Glomerular endothelial cell (primary cell): ENCODE measurements around the gene EIF4G1. TPM values are rescaled to one million over a fixed set of nuclear protein-coding genes. Genes with fewer than 3 reads are reported as not detected.

Experiments used
- DNase-seq: peaks from one replicate; pipeline ENCODE4 v3.0.0-alpha.2; 2011; ENCODE audit warnings: low read depth, low spot score; ENCODE audit errors: extremely low read depth
- total RNA-seq: library from RNA; depleted of rRNA; stranded (reverse); fragments of >200 nt; gene quantifications from 2 replicates; pipeline ENCODE4 v1.2.3, GENCODE V29; 2015

The EIF4G1 gene
- total RNA-seq, 1 donor from 2014 or later, result 473 TPM

DNA sequence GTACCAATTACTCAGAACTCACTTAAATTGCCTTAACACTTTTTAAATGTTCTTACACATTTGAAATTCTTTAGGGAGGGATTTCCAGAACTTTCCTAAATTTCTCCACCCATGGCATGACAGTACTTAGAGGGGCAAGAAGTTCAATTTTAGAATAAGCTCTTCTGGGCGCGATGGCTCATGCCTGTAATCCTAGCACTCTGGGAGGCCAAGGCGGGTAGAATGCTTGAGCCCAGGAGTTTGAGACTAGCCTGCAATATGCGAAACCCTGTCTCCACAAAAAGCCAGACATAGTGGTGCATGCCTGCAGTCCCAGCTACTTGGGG lies 33.6 kb downstream of the EIF4G1 start:
- DNase-seq, result no peak

DNA sequence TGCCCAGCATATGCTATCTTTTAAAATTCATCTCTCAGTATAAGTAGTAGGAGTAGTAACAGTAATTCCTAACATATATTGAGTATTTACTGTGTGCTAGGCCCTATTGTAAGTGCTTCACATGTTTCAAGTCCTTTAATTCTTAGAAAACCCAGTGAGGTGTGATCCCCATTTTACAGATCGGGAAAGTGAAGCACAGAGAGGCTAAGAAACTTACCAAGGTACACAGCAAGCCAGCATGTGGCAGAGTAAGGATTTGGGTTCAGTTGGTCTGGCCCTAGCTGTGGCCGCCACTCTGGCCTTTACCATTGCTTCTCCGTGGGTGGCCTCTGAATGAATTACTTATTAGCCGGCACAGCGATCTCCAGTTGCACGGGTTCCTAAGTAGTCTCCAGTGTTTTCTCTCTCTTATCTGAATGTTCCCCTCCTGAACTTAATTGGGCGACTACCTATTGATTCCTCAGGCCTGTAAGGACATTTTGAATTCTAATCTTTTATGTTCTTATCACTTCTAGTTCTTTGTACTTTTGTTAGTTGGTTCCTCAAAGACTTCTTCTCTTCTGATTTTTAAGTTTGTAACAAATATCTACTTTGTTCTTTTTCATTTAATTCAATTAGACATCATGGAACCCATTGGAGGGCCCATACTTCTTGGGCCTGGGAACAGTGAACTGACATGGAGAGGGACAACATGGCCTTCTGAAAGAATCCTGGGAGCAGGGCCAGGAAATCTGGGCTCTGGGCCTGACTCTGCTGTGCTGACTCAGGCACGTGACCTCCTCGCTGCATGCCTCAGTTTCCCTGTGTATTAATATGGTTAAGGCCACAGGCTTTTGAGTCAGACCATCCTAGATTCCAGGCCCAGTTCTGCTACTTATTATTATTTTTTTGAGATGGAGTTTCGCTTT lies 35.4 kb downstream of the EIF4G1 start:
- no peak for DNase-seq

DNA sequence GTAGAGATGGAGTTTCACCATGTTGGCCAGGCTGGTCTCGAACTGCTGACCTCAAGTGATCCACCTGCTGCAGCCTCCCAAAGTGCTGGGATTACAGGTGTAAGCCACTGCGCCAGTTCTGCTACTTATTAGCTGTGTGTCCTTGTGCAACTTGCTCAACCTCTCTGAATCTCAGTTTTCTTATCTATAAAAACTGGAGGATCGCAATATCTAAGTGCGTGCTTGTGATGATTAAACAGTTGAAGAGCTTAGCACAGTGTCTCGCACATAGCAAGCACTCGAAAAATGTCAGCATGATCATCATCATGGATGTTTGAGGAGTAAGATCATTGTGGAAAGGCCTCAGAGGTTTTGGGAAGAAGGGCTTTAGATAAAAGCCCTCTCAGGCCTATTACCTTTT lies 36.2 kb downstream of the EIF4G1 start:
- DNase-seq, result no peak

DNA sequence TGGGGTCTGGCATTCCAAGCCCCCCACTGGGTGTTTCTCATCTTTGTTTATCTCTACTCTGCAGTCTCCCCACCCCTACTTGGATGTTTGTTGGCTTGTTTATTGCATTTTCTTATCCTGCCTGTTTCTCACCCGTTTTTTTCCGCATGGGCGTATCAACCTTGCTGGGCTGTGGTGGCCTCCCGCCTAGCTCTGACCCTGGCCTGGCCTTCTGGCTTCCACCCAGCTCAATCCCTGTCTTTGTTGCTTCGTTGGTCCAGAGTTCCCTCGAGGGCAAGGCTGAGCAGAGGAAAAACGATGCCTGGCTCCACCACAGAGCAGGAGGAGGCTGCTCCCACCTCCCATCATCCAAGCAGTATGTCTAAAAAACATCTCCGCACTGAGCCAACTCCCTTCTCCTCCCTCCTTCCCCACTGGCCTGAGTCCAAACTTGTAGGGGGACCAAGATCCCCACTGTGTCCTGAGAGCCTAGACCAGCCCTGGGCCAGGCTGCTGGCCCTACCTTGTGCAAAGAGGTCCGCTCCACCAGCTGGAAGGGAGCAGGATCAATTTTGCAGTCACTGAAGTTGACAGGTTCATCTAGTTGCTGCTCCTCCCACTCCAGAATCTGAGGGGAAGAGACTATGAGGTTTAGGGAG lies 37.2 kb downstream of the EIF4G1 start:
- no peak for DNase-seq

DNA sequence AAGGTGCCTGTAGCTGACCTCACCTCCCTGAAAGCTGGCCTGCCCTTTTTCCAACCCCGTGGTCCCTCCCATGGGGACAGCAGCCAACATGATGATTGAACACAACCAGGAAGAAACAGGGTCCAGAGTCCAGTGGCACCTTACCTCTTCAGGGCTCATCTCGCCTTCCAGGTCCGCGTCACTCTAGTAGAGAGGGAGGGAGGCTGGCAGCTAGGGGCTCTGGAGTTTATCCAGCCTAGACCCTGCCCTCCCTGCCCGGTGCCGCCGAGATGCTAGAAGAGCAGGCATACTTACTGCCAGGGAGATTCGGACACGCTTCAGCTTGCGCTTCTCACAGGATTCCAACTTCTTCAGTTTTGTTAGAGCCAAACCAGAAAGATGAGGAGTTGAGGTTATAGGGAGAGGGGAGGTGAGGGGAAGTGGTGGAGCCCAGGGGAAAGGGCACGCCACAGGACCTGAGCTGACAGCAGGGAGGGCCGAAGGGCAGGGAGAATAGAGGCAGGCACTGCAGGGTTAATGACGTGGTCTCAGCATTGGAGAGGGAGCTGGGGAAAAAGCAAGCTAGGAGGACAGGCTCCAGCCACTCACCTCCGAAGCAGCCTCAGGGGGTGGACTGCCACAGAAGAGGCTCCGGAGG lies 37.9 kb downstream of the EIF4G1 start:
- no peak for DNase-seq

DNA sequence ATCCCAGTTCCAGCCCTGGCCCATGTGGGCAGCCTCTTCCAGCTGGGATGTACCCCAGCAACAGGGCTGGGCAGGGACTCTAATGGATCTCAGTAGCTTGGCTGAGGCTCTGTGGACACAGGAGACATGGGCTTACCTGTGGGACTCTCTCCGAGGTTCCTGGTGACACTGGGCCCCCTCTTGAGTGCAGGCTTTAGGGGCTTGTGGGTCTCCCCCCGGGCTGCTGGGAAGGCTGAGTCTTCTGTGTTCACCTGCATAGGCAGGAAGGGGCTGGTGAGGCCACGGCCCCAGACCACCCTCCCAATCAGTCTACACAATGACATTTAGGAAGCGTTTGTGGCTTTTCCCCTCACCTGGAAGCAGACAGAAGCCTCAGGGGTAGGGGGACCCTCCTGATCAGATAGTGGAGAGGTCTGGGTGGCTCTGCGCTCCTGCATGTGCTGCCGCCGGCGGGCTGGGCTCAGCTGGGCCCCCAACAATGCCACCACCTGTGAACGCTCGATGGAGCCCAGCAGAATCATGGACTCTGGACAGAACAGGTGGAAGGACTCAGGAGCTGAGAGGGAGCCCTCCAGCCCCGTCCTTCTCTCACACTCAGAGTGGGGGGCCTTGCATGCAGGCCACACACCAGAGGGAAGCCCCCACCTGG lies 38.6 kb downstream of the EIF4G1 start:
- DNase-seq, result no peak

DNA sequence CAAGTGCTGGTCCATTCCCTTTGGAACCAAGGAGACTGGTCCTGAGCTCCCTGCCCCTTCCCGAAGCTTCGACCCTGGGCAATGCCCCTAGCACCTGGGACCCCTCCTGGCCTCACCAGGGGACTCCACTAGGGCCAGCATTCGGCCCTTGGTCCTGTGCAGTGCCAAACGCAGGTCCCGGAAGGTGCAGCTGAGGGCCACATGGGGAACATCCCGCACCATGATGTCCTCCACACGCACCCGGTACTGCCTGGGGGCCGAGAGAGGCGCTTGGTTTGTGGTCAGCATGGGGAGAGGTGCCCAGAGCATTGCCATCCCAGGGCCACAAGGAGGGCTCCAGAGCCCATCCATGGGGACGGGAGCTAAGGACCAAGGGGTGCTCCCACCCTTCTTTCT lies 39.1 kb downstream of the EIF4G1 start:
- DNase-seq, result no peak

DNA sequence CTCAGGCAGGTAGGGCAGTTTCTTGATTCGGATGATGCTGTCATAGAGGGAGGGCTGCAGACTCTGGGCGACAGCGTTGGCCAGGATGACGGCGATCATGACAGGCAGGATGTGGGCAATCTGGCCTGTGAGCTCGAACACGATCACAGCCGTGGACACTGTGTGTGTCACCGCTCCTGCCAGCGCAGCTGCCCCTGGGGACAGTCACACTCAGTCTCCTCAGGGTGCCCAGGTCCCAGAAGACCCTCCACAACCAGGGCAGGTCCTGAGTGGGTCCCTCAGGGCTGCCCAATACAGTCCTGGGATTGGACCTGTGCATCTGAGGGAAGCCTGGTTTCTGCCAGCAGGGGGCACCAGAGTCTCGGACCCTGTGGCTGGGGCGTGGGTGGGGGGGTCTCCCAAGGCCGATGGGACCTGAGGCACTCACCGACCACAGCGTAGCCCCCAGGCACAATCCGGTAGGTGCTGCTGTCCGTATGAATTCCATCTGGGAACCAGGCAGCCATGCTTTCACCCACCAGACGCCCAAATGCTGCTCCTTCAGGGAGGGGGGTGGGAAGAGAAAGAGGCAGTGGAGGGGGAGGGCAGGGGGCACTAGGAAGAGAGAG lies 39.8 kb downstream of the EIF4G1 start:
- DNase-seq, result no peak

DNA sequence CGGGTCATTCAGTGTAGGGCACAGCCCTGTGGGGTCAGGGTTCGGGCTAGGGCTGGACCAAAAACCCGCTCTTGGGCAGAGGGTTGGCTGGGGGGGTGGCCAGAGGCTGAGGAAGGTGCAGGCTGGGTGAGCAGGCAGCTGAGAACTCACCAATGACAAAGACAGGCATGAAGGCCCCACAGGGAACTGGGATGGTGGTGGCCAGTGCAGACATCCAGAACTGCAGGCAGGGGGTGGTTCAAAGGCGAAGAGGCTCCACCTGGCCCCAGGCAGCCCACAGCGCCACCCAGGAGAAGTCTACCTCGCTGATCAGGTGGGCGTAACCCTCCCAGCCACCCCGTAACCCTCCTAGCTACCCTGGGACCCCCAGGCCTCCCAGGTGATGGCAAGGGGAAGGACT lies 40.3 kb downstream of the EIF4G1 start:
- no peak for DNase-seq

DNA sequence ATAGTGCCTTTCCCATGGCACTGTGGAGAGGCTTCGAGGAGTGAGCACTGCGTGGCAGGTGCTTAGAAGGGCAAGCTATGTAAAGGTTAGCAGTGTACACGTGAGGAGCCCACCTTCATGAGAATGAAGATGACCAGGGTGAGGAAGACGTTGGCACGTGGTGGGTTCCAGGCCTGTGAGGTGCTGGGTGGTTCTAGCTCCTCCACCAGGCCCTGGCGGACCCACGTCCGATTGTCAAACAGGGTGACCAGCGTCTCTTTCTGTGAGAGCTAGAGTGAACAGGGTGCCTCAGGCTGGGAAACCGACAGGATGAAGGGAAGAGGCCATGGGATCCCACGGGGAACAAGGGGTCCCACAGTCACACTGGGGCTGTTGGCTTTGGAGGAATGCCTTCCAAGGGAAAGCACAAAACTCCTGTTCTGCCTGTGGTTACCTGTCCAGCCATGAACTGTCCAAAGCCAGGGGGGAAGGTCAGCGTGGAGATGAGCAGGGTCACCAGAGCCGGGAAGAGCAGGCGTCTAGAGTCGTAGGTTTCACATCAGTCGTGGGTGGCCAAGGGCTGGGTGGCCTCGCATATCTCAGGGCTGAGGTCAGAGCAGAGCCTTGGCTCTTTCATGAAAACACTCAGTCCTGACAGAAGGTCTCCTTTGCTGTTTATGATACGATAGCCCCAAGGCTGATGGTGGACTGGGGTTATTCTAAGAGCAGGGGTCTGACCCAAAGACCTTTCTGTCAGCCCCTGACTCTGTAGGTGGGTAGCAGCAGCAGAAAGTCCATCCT lies 41.0 kb downstream of the EIF4G1 start:
- DNase-seq, result no peak

DNA sequence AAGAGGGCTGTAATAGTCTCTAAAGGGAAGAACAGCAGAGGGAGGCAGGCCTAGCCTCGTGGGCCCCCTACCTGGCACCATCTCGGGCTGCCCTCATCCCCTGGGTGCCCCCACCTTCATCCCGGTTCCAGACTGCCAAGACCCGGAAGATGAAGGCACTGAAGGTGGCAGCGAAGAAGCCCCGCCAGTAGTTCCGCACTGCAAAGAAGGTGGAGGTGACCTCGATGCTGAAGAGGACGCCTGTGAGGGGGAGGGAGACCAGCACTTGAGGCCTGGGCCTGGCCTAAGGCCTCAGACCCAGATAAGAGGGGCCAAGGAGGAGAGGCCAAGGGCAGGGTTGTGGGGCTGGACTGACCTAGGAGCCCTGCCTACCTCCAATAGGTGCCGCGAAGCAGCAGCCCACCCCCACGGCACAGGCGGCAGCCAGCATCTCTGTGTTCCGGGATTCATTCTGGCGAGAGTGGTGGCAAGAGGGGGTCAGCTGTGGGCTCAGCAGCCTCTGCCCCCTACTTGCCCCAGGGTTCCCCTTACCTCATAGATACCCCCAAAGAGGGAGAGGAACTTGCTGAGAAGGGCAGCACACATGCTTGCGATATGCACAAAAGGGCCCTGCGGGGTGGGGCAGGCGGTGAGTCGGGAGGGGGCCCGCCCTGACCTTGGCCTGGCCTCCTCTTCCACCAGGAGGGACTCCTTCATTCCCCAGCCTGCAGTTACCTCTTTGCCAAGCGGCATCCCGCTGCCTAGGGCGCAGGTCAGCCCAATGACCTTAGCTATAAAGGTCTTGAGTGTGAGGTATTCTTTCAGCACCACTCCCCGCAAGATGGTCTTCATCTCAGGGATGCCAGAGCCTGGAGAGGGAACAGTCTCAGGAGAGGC lies 43.1 kb downstream of the EIF4G1 start:
- no peak for DNase-seq

DNA sequence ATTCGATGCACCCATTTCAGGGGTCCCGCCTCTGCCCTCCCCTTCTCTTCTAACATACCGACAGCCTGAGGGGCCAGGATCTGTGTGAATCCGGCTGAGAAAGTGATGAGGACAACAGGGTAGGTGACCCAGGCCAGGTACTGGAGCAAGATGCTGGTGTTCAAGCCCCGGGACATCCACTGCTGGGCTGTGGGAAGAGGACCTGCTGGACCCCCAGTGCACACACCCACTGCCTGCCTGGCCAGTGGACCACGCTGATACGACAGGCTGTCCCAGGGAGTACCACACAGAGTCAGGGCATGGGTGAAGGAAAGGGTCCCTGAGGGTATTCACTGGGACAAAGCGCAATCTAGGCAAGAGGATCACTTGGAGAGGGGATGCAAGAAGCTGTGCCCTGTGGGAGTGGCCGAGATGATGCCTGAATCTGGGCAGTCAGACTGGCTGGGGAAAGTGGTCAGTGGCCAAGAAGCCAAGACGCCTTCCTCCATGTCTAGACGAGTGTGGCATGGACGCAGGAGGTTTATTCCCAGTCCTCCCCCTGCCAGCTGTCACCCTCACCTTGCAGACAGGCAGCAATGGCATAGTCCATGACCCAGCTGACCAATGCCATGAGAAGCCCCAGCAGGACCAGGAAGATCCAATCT lies 43.8 kb downstream of the EIF4G1 start:
- DNase-seq, result no peak

DNA sequence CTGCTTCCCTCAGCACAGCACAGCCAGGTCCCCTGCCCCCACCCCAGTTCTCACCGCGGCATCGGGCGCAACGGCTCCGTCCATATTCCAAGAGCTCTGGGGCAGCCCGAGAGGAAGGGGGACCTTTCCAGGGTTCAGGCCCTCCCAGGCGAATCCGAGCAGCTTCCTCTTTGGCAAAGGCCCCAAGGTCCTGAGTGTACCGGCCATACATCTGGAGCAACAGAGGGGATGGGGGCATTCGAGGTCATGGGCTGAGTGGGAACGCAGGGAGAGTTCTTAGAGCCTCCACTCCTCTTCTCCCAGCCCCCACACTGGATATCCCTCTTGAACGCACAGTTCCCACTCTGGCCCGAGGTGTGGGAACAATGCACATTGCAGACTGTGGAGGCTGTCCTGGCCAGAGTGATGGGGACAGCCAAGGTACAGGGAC lies 44.5 kb downstream of the EIF4G1 start:
- no peak for DNase-seq

DNA sequence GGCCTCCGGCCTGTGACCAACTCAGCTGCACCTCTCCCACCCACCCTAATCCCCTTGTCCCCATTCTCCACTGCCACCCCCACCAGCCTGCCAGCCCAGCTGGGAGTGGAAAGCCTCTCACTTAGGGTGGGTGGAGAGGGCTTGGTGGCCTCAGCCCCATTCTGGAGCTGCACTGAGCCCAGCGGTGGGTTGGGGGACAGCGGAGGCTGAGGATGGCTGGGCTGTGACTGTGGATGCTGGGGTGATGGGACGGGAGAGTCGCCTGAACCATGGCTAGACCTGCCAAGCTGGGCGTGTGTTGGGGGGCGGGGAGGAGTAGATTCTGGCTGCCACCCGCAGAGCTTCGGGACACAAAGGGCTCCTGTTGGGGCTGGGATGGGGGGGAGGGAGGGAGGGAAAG lies 45.2 kb downstream of the EIF4G1 start:
- DNase-seq, result no peak

DNA sequence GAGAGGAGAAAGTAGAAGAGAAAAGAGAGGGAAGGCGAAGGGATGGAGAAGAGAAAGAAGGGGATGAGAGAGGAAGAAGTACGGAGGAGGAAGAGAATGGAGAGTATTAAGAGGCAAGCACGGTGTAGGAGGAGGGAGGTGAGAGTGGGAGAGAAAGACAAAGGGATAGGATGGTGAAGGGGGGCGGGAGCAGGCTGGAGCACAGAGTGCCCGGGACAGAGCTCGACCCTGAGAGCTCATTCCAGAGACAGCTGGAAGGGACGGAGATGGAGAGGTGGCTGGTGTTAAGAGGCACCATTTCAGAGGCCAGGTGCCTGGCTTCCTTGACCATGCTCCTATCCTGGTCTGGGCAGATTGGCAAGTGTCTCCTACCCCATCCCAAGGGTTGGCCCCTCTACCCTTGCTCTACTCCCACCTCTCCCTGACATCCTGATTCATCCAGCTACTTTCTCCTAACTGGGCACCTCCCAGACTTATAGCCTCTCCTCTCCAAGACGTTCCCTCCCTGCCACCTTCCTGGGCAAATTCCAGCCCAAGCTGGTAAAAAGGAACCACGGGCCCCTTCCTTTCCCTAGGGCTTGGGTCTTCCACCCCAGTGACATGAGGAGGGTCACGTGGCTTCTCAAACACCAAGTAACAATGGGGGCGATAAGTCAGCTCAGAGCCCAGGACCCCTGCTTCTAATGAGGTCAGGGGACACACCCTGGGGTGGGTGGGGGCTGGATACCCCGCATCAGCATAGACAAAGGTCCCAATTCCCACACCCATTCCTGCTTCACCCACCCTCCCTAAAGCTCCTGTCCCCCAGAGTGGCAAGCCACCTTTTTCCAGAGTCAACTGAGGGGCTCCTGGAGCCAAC lies 45.9 kb downstream of the EIF4G1 start:
- no peak for DNase-seq

DNA sequence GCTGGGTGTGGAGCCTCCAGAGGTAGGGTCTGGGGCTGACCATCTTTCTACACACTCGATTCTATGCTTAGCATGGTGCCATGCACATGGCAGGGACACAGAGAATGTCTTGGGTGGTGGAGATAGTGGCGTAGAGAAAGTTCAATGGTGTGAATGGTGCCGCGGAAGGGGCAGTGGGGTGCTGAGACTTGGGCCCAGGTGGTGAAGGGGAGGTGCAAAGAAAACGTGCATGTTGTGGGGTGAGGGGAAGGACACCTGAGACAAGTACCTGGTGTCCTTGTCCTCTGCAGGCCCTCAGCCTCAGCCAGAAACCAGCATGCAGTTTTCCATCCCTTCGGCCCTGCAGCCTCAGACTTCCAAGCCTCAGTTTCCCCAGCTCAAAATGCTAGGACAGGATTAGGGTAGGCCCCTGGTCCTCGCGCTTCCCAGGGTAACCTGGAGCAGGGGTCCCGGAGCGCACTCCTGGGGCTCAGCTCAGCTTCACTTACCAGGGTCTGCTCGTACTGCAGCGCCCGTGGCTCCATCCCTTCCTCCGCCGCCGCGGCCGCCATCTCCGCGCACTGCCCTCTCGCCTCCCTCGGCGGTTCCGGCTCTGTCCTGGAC lies 46.6 kb downstream of the EIF4G1 start:
- DNase-seq, result no peak

DNA sequence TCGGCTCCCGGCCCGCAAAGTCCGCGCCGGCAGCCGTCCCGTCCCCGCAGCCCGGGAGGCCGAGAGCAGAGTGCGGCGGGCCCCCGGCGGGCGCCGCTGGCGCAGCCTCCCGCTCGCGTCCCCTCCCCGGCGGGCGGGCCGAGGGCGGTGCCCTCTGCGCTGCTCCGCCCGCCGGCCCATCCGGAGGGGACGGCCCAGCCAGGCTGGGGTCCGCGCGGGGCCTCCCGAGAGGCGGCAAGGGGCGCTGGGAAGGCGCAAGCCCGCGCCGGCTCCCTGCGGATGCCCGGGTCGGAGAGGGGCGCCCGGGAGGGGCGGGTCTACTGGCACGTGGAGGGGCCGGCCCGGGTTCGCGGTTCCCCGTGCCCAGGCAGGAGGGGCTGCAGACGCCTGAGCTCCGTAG lies 47.1 kb downstream of the EIF4G1 start, which contains the start of the genes CLCN2 and POLR2H:
CLCN2 (minus strand) TSS at position 74 of the 400 bp plus-strand sequence. CDS start 126 bp downstream, outside the sequence.
POLR2H (plus strand) TSS at position 179 of the 400 bp plus-strand sequence. CDS start 1,783 bp downstream, outside the sequence.
- no peak for DNase-seq
